ENCODE results near the gene MED10.

- TF ChIP-seq CTCF (IDR thresholded peaks at IDR 0.05) (no peak), POLR2AphosphoS5 (IDR thresholded peaks at IDR 0.05) (no peak), POLR2A (IDR thresholded peaks at IDR 0.05) (no peak), EP300 (IDR thresholded peaks at IDR 0.05) (no peak)
These were observed 38.2 kb downstream of the MED10 start for GRCh38 chr5:6340100-6340499.
